Panc1 (cell line): ENCODE results near the gene APOLD1. TPM values are rescaled to one million over a fixed set of nuclear protein-coding genes. Genes with fewer than 3 reads are reported as not detected.

ENCODE experiments used
- ATAC-seq: fragments of 200-7000 bp; cut with Tn5 transposase; 2 replicates; pipeline ENCODE4 v1.9.1; 2020; ENCODE audit warnings: mild to moderate bottlenecking, moderate library complexity
- BruUV-seq: library from RNA; stranded (reverse); fragments of 400-500 nt; replicated peaks from 2 replicates; lab custom pipeline; 2021; lab: Mats Ljungman, UMichigan
- CTCF ChIA-PET: fragments of 300-600 bp; sonication (Branson Sonifier 250); formaldehyde crosslinking; loops from one replicate; lab custom pipeline; 2022; ENCODE audit warnings: antibody characterized with exemption; lab: Charles Lee
- POLR2A ChIA-PET: fragments of 300-600 bp; sonication (Branson Sonifier 250); formaldehyde crosslinking; loops from one replicate; lab custom pipeline; 2022; ENCODE audit warnings: antibody characterized with exemption; lab: Charles Lee
- DNase-seq: peaks from one replicate; pipeline ENCODE4 v3.0.0-alpha.2; 2010; ENCODE audit warnings: low read depth, low spot score
- H3K27ac ChIP-seq: 2 replicates; pipeline ENCODE4 v1.5.1; 2011; ENCODE audit warnings: mild to moderate bottlenecking, low read length, inconsistent platforms
- H3K27me3 ChIP-seq: fragments of 200-500 bp; sonication (Bioruptor generic); 2 replicates; pipeline ENCODE4 v1.6.0; 2014; ENCODE audit warnings: low read length, inconsistent platforms; ENCODE audit not compliant: control insufficient read depth, insufficient read depth
- H3K36me3 ChIP-seq: fragments of 200-500 bp; sonication (Bioruptor generic); 2 replicates; pipeline ENCODE4 v1.5.1; 2014; ENCODE audit warnings: inconsistent platforms, mild to moderate bottlenecking, low read length, moderate library complexity; ENCODE audit not compliant: control insufficient read depth, insufficient read depth
- H3K4me1 ChIP-seq: 2 replicates; pipeline ENCODE4 v1.5.1; 2011; ENCODE audit warnings: inconsistent platforms, mild to moderate bottlenecking, low read length, moderate library complexity; ENCODE audit not compliant: control insufficient read depth, insufficient read depth
- H3K4me3 ChIP-seq, 2 experiments: 2 replicates each; pipeline ENCODE4 v1.5.1; 2011 to 2012; ENCODE audit warnings: low read depth in 2 of 2, low read length in 2 of 2, mild to moderate bottlenecking in 2 of 2, inconsistent platforms in 1 of 2, moderate library complexity in 1 of 2
- H3K9me3 ChIP-seq: fragments of 200-500 bp; sonication (Bioruptor generic); 2 replicates; pipeline ENCODE4 v1.5.1; 2014; ENCODE audit warnings: low read depth, mild to moderate bottlenecking, inconsistent platforms, low read length, moderate library complexity; ENCODE audit not compliant: control insufficient read depth, insufficient read depth
- CTCF ChIP-seq: fragments of 450-650 bp; IDR thresholded peaks from 2 replicates; pipeline ENCODE4 v1.5.1; 2017; ENCODE audit warnings: mild to moderate bottlenecking
- POLR2AphosphoS5 ChIP-seq: IDR thresholded peaks from 2 replicates; pipeline ENCODE4 v1.6.1; 2012; ENCODE audit warnings: mild to moderate bottlenecking, low read depth, low read length, moderate library complexity
- SIN3A ChIP-seq: IDR thresholded peaks from 2 replicates; pipeline ENCODE4 v1.6.1; 2012; ENCODE audit warnings: low read depth, mild to moderate bottlenecking, low read length, moderate library complexity, borderline replicate concordance; ENCODE audit not compliant: insufficient read depth
- TCF7L2 ChIP-seq: IDR thresholded peaks from 2 replicates; pipeline ENCODE4 v1.6.1; 2011; ENCODE audit warnings: mild to moderate bottlenecking, low read depth, low read length, inconsistent platforms
- in situ Hi-C: cut with HindIII; loops from 2 replicates; pipeline ENCODE4 v1.10.0; 2016; ENCODE audit warnings: low sequenced_read_pairs, low pct_unique_long_range_greater_than_20kb
- intact Hi-C: fragments of 100-400 bp; cut with micrococcal nuclease; formaldehyde crosslinking; loops from one replicate; pipeline ENCODE4 v1.10.0; 2022; ENCODE audit not compliant: unreplicated experiment
- total RNA-seq: library from RNA; stranded (reverse); gene quantifications from one replicate; pipeline ENCODE4 v1.2.1, GENCODE V29; 2021; ENCODE audit not compliant: unreplicated experiment
- TF ChIP-seq, protein P1 (sequence below), 2 experiments: IDR thresholded peaks; 2 replicates each; pipeline ENCODE4 v1.6.1; 2011 to 2012; ENCODE audit warnings: low read depth in 2 of 2, control low read depth in 1 of 2, low read length in 1 of 2, mild to moderate bottlenecking in 1 of 2, moderate library complexity in 1 of 2; ENCODE audit not compliant: insufficient read depth in 1 of 2

Gene APOLD1
- total RNA-seq, 1 experiment from 2014 or later: 4.1 TPM

DNA sequence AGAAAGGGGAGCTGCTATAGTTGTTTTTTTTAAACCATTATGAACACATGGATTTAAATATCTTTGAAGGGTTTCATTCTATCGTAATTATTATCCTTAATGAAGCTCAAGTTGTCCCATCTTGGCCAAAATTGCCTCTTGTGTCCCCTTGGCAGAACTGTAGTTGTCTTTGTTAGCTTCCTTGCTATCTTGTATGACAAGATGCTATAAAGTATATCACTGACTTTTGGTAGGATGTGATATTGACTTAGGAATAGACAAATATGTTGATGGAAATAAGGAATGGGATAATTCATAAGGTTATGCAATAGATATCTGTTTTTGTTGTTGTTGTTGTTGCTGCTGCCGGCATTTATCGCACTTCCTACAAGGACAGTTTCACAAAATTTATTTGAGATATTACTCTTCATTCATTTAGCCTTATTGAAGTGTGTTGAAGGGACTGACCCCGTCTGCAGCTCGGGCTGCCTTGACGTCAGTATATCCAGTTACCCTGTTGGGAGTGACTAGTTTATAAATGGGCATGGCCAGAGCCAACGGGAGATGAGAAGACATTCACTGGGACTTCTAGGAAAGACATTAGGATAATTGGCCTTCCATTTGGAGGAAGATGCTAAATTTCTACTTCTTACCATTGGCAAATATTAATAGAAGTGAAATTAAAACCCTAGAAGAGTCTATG is 26.1 kb upstream of the APOLD1 start:
- BruUV-seq: no TSS peak
- peak; percentile 54 for DNase-seq
- Histone ChIP-seq H3K9me3 (no peaks in the 10 kb centered on the region), H3K4me3 (peak overlapping the region; percentile 19 to 43; a peak in 3 of 4 replicates), H3K27ac (peak overlapping the region; percentile 94), H3K36me3 (no peaks in the 10 kb centered on the region), H3K4me1 (peaks cover 25% of the 10 kb centered on the region), H3K27me3 (no peaks in the 10 kb centered on the region)
- TF ChIP-seq TCF7L2 (no peak), POLR2AphosphoS5 (no peak)
- TF ChIP-seq, protein P1, sequence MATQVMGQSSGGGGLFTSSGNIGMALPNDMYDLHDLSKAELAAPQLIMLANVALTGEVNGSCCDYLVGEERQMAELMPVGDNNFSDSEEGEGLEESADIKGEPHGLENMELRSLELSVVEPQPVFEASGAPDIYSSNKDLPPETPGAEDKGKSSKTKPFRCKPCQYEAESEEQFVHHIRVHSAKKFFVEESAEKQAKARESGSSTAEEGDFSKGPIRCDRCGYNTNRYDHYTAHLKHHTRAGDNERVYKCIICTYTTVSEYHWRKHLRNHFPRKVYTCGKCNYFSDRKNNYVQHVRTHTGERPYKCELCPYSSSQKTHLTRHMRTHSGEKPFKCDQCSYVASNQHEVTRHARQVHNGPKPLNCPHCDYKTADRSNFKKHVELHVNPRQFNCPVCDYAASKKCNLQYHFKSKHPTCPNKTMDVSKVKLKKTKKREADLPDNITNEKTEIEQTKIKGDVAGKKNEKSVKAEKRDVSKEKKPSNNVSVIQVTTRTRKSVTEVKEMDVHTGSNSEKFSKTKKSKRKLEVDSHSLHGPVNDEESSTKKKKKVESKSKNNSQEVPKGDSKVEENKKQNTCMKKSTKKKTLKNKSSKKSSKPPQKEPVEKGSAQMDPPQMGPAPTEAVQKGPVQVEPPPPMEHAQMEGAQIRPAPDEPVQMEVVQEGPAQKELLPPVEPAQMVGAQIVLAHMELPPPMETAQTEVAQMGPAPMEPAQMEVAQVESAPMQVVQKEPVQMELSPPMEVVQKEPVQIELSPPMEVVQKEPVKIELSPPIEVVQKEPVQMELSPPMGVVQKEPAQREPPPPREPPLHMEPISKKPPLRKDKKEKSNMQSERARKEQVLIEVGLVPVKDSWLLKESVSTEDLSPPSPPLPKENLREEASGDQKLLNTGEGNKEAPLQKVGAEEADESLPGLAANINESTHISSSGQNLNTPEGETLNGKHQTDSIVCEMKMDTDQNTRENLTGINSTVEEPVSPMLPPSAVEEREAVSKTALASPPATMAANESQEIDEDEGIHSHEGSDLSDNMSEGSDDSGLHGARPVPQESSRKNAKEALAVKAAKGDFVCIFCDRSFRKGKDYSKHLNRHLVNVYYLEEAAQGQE (IDR thresholded peaks at IDR 0.05; ENCODE audit: insufficient read depth in 1 of 2, low read depth in 2 of 2, low read length in 1 of 2): no peak
- ChIA-PET POLR2A (interaction anchor here (0.8 kb wide), 1 partner anchor 17 kb away, joined by 22 read pairs; no protein-coding TSS in a partner anchor), CTCF (interaction anchor here (0.5 to 0.6 kb wide), 2 partner anchors 719 to 1111 kb away, joined by 3 to 4 read pairs; no protein-coding TSS in a partner anchor)
- intact Hi-C loops: no loop called here
- peak; percentile 62 for ATAC-seq
- in situ Hi-C loops: no loop called here

DNA sequence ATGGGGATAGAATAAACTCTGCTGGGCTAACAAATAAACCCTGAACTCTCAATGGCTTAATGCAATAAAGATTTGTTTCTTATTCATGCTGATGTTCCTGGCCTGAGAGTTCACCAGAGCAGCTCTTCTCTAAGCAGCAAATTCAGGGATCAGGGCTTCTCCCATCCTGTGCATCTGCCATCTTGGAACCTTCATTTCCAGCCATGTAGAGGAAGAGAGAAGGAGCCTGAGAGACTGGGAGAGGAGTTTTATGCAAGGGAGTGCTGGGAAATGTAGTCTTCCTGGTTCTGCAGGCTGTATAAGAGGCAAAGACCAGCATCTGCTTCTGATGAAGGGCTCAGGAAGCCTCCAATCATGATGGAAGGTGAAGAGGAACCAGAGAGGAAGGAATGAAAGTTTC is 20.6 kb upstream of the APOLD1 start:
- Histone ChIP-seq H3K27ac (no peak overlapping the region), H3K4me1 (peaks cover 2% of the 10 kb centered on the region; the same call in 1 of the 2 replicates), H3K27me3 (no peaks in the 10 kb centered on the region), H3K9me3 (no peaks in the 10 kb centered on the region; the same call in 1 of the 2 replicates), H3K4me3 (no peak overlapping the region), H3K36me3 (no peaks in the 10 kb centered on the region)
- no peak for DNase-seq
- intact Hi-C loops: no loop called here
- BruUV-seq: no TSS peak
- ATAC-seq: no peak
- ChIA-PET POLR2A (no interaction called here), CTCF (no interaction called here)
- in situ Hi-C loops: no loop called here
- TF ChIP-seq CTCF: no peak
- TF ChIP-seq, protein P1 (IDR thresholded peaks at IDR 0.05; ENCODE audit: insufficient read depth in 1 of 2, low read depth in 2 of 2, low read length in 1 of 2): no peak
- TF ChIP-seq TCF7L2: no peak
- TF ChIP-seq POLR2AphosphoS5: no peak
- TF ChIP-seq SIN3A: no peak
